Measurements from ENCODE around the gene ABHD4. TPM values are rescaled to one million over a fixed set of nuclear protein-coding genes. Genes with fewer than 3 reads are reported as not detected.
"Not testable (repeated sequence)": the region's sequence is repeated elsewhere in the genome, so short reads cannot be mapped to it uniquely, and the experiment has no call there.

Gene ABHD4
- total RNA-seq, 2 experiments from 2014 or later = 5.6 to 15.6 TPM

GRCh38 chr14:22552001-22552826 is 45.9 kb upstream of the ABHD4 start:
- Histone ChIP-seq H2AFZ (ENCODE audit: low read length) (no peak overlapping the region), H3K9me3 (ENCODE audit: low read length) (no peaks in the 10 kb centered on the region), H3K9me2 (ENCODE audit: insufficient read depth, low read length) (no peaks in the 10 kb centered on the region), H3K4me1 (ENCODE audit: insufficient read depth, low read length, poor library complexity, severe bottlenecking) (peaks cover 82% of the 10 kb centered on the region), H3K27ac (ENCODE audit: low read depth, low read length, poor library complexity, severe bottlenecking) (peak overlapping the region; percentile 97), H3K36me3 (ENCODE audit: insufficient read depth, low read length) (peaks cover 48% of the 10 kb centered on the region), H3K4me2 (ENCODE audit: low read length) (no peak overlapping the region), H3K79me2 (ENCODE audit: insufficient read depth, low read depth, low read length) (no peaks in the 10 kb centered on the region), H3K4me3 (ENCODE audit: low read depth, low read length, poor library complexity, severe bottlenecking) (no peak overlapping the region), H4K20me1 (ENCODE audit: insufficient read depth, low read length) (no peaks in the 10 kb centered on the region)
- POLR2A ChIA-PET = interaction anchor here (0.8 to 3.2 kb wide), 11 partner anchors 10 to 161 kb away, joined by 3 to 24 read pairs (median 5); no protein-coding TSS in a partner anchor
- TF ChIP-seq, protein P1, sequence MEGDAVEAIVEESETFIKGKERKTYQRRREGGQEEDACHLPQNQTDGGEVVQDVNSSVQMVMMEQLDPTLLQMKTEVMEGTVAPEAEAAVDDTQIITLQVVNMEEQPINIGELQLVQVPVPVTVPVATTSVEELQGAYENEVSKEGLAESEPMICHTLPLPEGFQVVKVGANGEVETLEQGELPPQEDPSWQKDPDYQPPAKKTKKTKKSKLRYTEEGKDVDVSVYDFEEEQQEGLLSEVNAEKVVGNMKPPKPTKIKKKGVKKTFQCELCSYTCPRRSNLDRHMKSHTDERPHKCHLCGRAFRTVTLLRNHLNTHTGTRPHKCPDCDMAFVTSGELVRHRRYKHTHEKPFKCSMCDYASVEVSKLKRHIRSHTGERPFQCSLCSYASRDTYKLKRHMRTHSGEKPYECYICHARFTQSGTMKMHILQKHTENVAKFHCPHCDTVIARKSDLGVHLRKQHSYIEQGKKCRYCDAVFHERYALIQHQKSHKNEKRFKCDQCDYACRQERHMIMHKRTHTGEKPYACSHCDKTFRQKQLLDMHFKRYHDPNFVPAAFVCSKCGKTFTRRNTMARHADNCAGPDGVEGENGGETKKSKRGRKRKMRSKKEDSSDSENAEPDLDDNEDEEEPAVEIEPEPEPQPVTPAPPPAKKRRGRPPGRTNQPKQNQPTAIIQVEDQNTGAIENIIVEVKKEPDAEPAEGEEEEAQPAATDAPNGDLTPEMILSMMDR (conservative IDR thresholded peaks at IDR 0.05; ENCODE audit: low read length) = no peak
- TF ChIP-seq EZH2phosphoT487 (IDR thresholded peaks at IDR 0.05; ENCODE audit: borderline replicate concordance, low read depth, low read length) = no peak
- no peak for DNase-seq (ENCODE audit: low spot score)
- BruUV-seq (replicated peaks) = no TSS peak
- intact Hi-C loops (cut with micrococcal nuclease; ENCODE audit: unreplicated experiment) = no loop called here
- CTCF ChIA-PET (ENCODE audit: unreplicated experiment) = interaction anchor here (0.5 to 1.3 kb wide), 6 partner anchors 18 to 280 kb away, joined by 3 to 5 read pairs (median 4); no protein-coding TSS in a partner anchor

- Histone ChIP-seq H3K9me2 (ENCODE audit: insufficient read depth, low read length) (no peaks in the 10 kb centered on the region), H3K79me2 (ENCODE audit: insufficient read depth, low read depth, low read length) (no peaks in the 10 kb centered on the region), H3K27ac (ENCODE audit: low read depth, low read length, poor library complexity, severe bottlenecking) (peak overlapping the region; percentile 97), H3K9me3 (ENCODE audit: low read length) (no peaks in the 10 kb centered on the region), H3K36me3 (ENCODE audit: insufficient read depth, low read length) (peaks cover 48% of the 10 kb centered on the region), H3K4me1 (ENCODE audit: insufficient read depth, low read length, poor library complexity, severe bottlenecking) (peaks cover 87% of the 10 kb centered on the region), H3K4me2 (ENCODE audit: low read length) (no peak overlapping the region), H2AFZ (ENCODE audit: low read length) (no peak overlapping the region), H4K20me1 (ENCODE audit: insufficient read depth, low read length) (no peaks in the 10 kb centered on the region), H3K4me3 (ENCODE audit: low read depth, low read length, poor library complexity, severe bottlenecking) (no peak overlapping the region)
- TF ChIP-seq EZH2phosphoT487 (IDR thresholded peaks at IDR 0.05; ENCODE audit: borderline replicate concordance, low read depth, low read length) = no peak
- TF ChIP-seq, protein P1 (conservative IDR thresholded peaks at IDR 0.05; ENCODE audit: low read length) = no peak
- intact Hi-C loops (cut with micrococcal nuclease; ENCODE audit: unreplicated experiment) = no loop called here
- DNase-seq (ENCODE audit: low spot score) = no peak
- CTCF ChIA-PET (ENCODE audit: unreplicated experiment) = interaction anchor here (0.5 to 1.3 kb wide), 4 partner anchors 19 to 279 kb away, joined by 3 to 5 read pairs (median 3); no protein-coding TSS in a partner anchor
- no TSS peak for BruUV-seq (replicated peaks)
- POLR2A ChIA-PET = interaction anchor here (0.8 to 3.2 kb wide), 9 partner anchors 12 to 162 kb away, joined by 3 to 24 read pairs (median 6); no protein-coding TSS in a partner anchor
Observed at GRCh38 chr14:22552827-22553076, 45.3 kb upstream of the ABHD4 start.

- no peaks in the 10 kb centered on the region for H3K79me2 ChIP-seq (ENCODE audit: insufficient read depth, low read depth, low read length)
- ChIA-PET POLR2A (interaction anchor here (1.0 to 3.2 kb wide), 5 partner anchors 20 to 75 kb away, joined by 4 to 24 read pairs (median 9); no protein-coding TSS in a partner anchor), CTCF (ENCODE audit: unreplicated experiment) (interaction anchor here (1.0 to 1.3 kb wide), 2 partner anchors 22 to 119 kb away, joined by 3 to 5 read pairs; no protein-coding TSS in a partner anchor)
- intact Hi-C loops (cut with micrococcal nuclease; ENCODE audit: unreplicated experiment) = no loop called here
- TF ChIP-seq, protein P1 (conservative IDR thresholded peaks at IDR 0.05; ENCODE audit: low read length) = no peak
- no peak for TF ChIP-seq EZH2phosphoT487 (IDR thresholded peaks at IDR 0.05; ENCODE audit: borderline replicate concordance, low read depth, low read length)
- no peaks in the 10 kb centered on the region for H4K20me1 ChIP-seq (ENCODE audit: insufficient read depth, low read length)
- peaks cover 42% of the 10 kb centered on the region for H3K36me3 ChIP-seq (ENCODE audit: insufficient read depth, low read length)
- no peak overlapping the region for H3K4me2 ChIP-seq (ENCODE audit: low read length)
- H3K9me3 ChIP-seq (ENCODE audit: low read length) = no peaks in the 10 kb centered on the region
- peak overlapping the region; percentile 97 for H3K27ac ChIP-seq (ENCODE audit: low read depth, low read length, poor library complexity, severe bottlenecking)
- no peaks in the 10 kb centered on the region for H3K9me2 ChIP-seq (ENCODE audit: insufficient read depth, low read length)
- H3K4me1 ChIP-seq (ENCODE audit: insufficient read depth, low read length, poor library complexity, severe bottlenecking) = peaks cover 94% of the 10 kb centered on the region
- DNase-seq (ENCODE audit: low spot score) = no peak
- no peak overlapping the region for H2AFZ ChIP-seq (ENCODE audit: low read length)
- no TSS peak for BruUV-seq (replicated peaks)
- H3K4me3 ChIP-seq (ENCODE audit: low read depth, low read length, poor library complexity, severe bottlenecking) = no peak overlapping the region
Observed at GRCh38 chr14:22553445-22553844, 44.7 kb upstream of the ABHD4 start.

DNA sequence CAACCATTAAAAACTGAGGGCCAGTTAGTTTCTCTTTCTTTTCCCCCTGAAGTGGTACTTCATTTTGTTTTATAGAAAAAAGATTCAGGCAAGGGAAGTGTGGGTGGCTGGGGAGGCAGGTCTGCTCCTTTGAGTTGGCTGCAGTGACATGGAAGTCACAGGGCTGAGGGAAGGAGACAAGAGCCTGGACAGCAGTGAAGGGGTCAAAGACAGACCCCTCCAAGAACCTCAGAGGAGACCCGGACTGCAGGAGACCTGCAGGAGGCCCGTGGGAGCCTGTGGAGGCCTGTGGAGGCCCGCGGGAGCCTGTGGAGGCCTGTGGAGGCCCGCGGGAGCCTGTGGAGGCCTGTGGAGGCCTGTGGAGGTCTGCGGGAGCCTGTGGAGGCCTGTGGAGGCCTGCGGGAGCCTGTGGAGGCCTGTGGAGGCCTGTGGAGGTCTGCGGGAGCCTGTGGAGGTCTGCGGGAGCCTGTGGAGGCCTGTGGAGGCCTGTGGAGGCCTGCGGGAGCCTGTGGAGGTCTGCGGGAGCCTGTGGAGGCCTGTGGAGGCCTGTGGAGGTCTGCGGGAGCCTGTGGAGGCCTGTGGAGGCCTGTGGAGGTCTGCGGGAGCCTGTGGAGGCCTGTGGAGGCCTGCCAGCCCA is 44.1 kb upstream of the ABHD4 start:
- DNase-seq (ENCODE audit: low spot score); BruUV-seq (replicated peaks); H3K9me3 ChIP-seq (ENCODE audit: low read length); H3K9me2 ChIP-seq (ENCODE audit: insufficient read depth, low read length); H3K4me3 ChIP-seq (ENCODE audit: low read depth, low read length, poor library complexity, severe bottlenecking); H4K20me1 ChIP-seq (ENCODE audit: insufficient read depth, low read length); H3K79me2 ChIP-seq (ENCODE audit: insufficient read depth, low read depth, low read length); H2AFZ ChIP-seq (ENCODE audit: low read length); intact Hi-C loops (cut with micrococcal nuclease; ENCODE audit: unreplicated experiment); H3K4me2 ChIP-seq (ENCODE audit: low read length): not testable (repeated sequence)
- CTCF ChIA-PET (ENCODE audit: unreplicated experiment) = interaction anchor here (1.3 kb wide), 1 partner anchor 22 kb away, joined by 5 read pairs; no protein-coding TSS in a partner anchor
- POLR2A ChIA-PET = interaction anchor here (2.9 to 3.5 kb wide), 3 partner anchors 21 to 72 kb away, joined by 9 to 47 read pairs (median 24); no protein-coding TSS in a partner anchor
- Histone ChIP-seq H3K27ac (ENCODE audit: low read depth, low read length, poor library complexity, severe bottlenecking) (peak overlapping the region; percentile 97), H3K36me3 (ENCODE audit: insufficient read depth, low read length) (peaks cover 40% of the 10 kb centered on the region), H3K4me1 (ENCODE audit: insufficient read depth, low read length, poor library complexity, severe bottlenecking) (peaks cover 97% of the 10 kb centered on the region)
